Measurements from ENCODE around the gene PON1.

Gene PON1

GRCh38 chr7:95322396-95322795, 1.9 kb downstream of the PON1 start:
- Histone ChIP-seq H3K4me3 (ENCODE audit: low read depth, low read length) (no peak overlapping the region), H3K4me1 (no peaks in the 10 kb centered on the region), H3K36me3 (no peaks in the 10 kb centered on the region), H3K27me3 (no peaks in the 10 kb centered on the region), H3K9me3 (no peaks in the 10 kb centered on the region)
- no peak for DNase-seq
- TF ChIP-seq CTCF (IDR thresholded peaks at IDR 0.05; ENCODE audit: low read depth, low read length): no peak

- Histone ChIP-seq H3K4me1 (no peaks in the 10 kb centered on the region), H3K36me3 (no peaks in the 10 kb centered on the region), H3K9me3 (no peaks in the 10 kb centered on the region), H3K4me3 (ENCODE audit: low read depth, low read length) (no peak overlapping the region), H3K27me3 (no peaks in the 10 kb centered on the region)
- no peak for TF ChIP-seq CTCF (IDR thresholded peaks at IDR 0.05; ENCODE audit: low read depth, low read length)
- no peak for DNase-seq
Measured at GRCh38 chr7:95321720-95322119, 2.6 kb downstream of the PON1 start.

- no peaks in the 10 kb centered on the region for H3K4me1 ChIP-seq
- no peaks in the 10 kb centered on the region for H3K9me3 ChIP-seq
- DNase-seq: no peak
- peaks cover 3% of the 10 kb centered on the region; the same call in 1 of the 2 replicates for H3K27me3 ChIP-seq
- H3K4me3 ChIP-seq (ENCODE audit: low read depth, low read length): no peak overlapping the region
- H3K36me3 ChIP-seq: no peaks in the 10 kb centered on the region
- TF ChIP-seq CTCF (IDR thresholded peaks at IDR 0.05; ENCODE audit: low read depth, low read length): no peak
Measured at GRCh38 chr7:95320651-95321050, 3.7 kb downstream of the PON1 start.

GRCh38 chr7:95319570-95319969, 4.8 kb downstream of the PON1 start:
- DNase-seq: no peak
- no peak overlapping the region for H3K4me3 ChIP-seq (ENCODE audit: low read depth, low read length)
- H3K9me3 ChIP-seq: no peaks in the 10 kb centered on the region
- no peak for TF ChIP-seq CTCF (IDR thresholded peaks at IDR 0.05; ENCODE audit: low read depth, low read length)
- H3K36me3 ChIP-seq: no peaks in the 10 kb centered on the region
- H3K4me1 ChIP-seq: no peaks in the 10 kb centered on the region
- peaks cover 6% of the 10 kb centered on the region; the same call in 1 of the 2 replicates for H3K27me3 ChIP-seq

GRCh38 chr7:95318501-95319100, 5.7 kb downstream of the PON1 start:
- DNase-seq: no peak
- TF ChIP-seq CTCF (IDR thresholded peaks at IDR 0.05; ENCODE audit: low read depth, low read length): no peak
- no peaks in the 10 kb centered on the region for H3K36me3 ChIP-seq
- H3K4me3 ChIP-seq (ENCODE audit: low read depth, low read length): no peak overlapping the region
- H3K9me3 ChIP-seq: no peaks in the 10 kb centered on the region
- no peaks in the 10 kb centered on the region for H3K4me1 ChIP-seq
- peaks cover 6% of the 10 kb centered on the region; the same call in 1 of the 2 replicates for H3K27me3 ChIP-seq

GRCh38 chr7:95317966-95318365, 6.4 kb downstream of the PON1 start:
- peaks cover 6% of the 10 kb centered on the region; the same call in 1 of the 2 replicates for H3K27me3 ChIP-seq
- H3K36me3 ChIP-seq: no peaks in the 10 kb centered on the region
- DNase-seq: no peak
- TF ChIP-seq CTCF (IDR thresholded peaks at IDR 0.05; ENCODE audit: low read depth, low read length): no peak
- H3K4me1 ChIP-seq: no peaks in the 10 kb centered on the region
- no peak overlapping the region for H3K4me3 ChIP-seq (ENCODE audit: low read depth, low read length)
- no peaks in the 10 kb centered on the region for H3K9me3 ChIP-seq
